ENCODE results near the gene HIVEP3. TPM values are rescaled to one million over a fixed set of nuclear protein-coding genes. Genes with fewer than 3 reads are reported as not detected.

HIVEP3 gene
- total and polyA plus RNA-seq, 2 of the 13 experiments (the other 11 are each of a cell fraction or from before 2014, with no cell fraction given) = 0.05 TPM; not detected in 1

GRCh38 chr1:41883507-41883906, 35.2 kb downstream of the HIVEP3 start:
- ATAC-seq (no peak), DNase-seq (ENCODE audit: low spot score) (no peak), FAIRE-seq (no peak)
- Histone ChIP-seq H3K4me3 (replicated peaks in 1 of 3; ENCODE audit: insufficient read depth in 1 of 3, low read depth in 2 of 3, low read length in 3 of 3) (no peak overlapping the region), H3K27ac (ENCODE audit: extremely low read length, insufficient read depth, low read length) (no peak overlapping the region), H3K36me3 (replicated peaks in 1 of 2; ENCODE audit: control insufficient read depth in 1 of 2, insufficient read depth in 2 of 2, low read length in 2 of 2) (no peaks in the 10 kb centered on the region), H3K9ac (ENCODE audit: insufficient read depth, low read depth, low read length) (no peak overlapping the region), H4K20me1 (ENCODE audit: insufficient read depth, low read length) (no peaks in the 10 kb centered on the region), H3K79me2 (ENCODE audit: insufficient read depth, low read length) (no peaks in the 10 kb centered on the region), H3K4me1 (ENCODE audit: insufficient read depth, low read length) (no peaks in the 10 kb centered on the region), H2AFZ (ENCODE audit: low read length) (no peak overlapping the region), H3K4me2 (ENCODE audit: low read depth, low read length) (no peak overlapping the region), H3K9me3 (ENCODE audit: low read length) (no peaks in the 10 kb centered on the region), H3K27me3 (ENCODE audit: control insufficient read depth in 1 of 2, insufficient read depth in 2 of 2, low read length in 2 of 2) (no peaks in the 10 kb centered on the region)
- TF ChIP-seq EP300 (IDR thresholded peaks at IDR 0.05; ENCODE audit: low read depth in 2 of 2, low read length in 2 of 2) (no peak), EP300 (CRISPR knock-in tag; IDR thresholded peaks at IDR 0.05; ENCODE audit: borderline replicate concordance) (no peak), KLF16 (CRISPR knock-in tag; IDR thresholded peaks at IDR 0.05) (no peak), SP140L (CRISPR knock-in tag; IDR thresholded peaks at IDR 0.05; ENCODE audit: borderline replicate concordance) (no peak), ZBTB43 (CRISPR knock-in tag; conservative IDR thresholded peaks at IDR 0.05) (no peak), TRAFD1 (CRISPR knock-in tag; IDR thresholded peaks at IDR 0.05; ENCODE audit: borderline replicate concordance) (no peak), EED (CRISPR knock-in tag; IDR thresholded peaks at IDR 0.05) (no peak), GMEB2 (CRISPR knock-in tag; IDR thresholded peaks at IDR 0.05; ENCODE audit: low read depth) (no peak), ZNF768 (CRISPR knock-in tag; IDR thresholded peaks at IDR 0.05) (no peak), ZFP41 (CRISPR knock-in tag; IDR thresholded peaks at IDR 0.05; ENCODE audit: borderline replicate concordance) (no peak), IKZF1 (IDR thresholded peaks at IDR 0.05) (no peak), ZNF414 (CRISPR knock-in tag; IDR thresholded peaks at IDR 0.05) (no peak), FOXP4 (CRISPR knock-in tag; IDR thresholded peaks at IDR 0.05) (no peak), ZNF589 (CRISPR knock-in tag; conservative IDR thresholded peaks at IDR 0.05) (no peak), SP2 (CRISPR knock-in tag; IDR thresholded peaks at IDR 0.05) (no peak)
- POLR2A ChIA-PET = no interaction called here
- 0% methylated on average over 2 of the region's 3 CpGs for WGBS (ENCODE audit: low lambda C conversion rate)
- in situ Hi-C loops (cut with HindIII; ENCODE audit: extremely low pct_ligation_motif_present, low pct_unique_long_range_greater_than_20kb) (no loop called here), intact Hi-C loops (cut with micrococcal nuclease; ENCODE audit: unreplicated experiment) (no loop called here)
- BruUV-seq (replicated peaks) = no TSS peak
- CTCF ChIA-PET (ENCODE audit: low intra/inter-chr PET ratio, low total read pairs) = no interaction called here

Data from HepG2 (cell line).